LHCN-M2 (cell line): ENCODE measurements around the gene LONRF2. TPM values are rescaled to one million over a fixed set of nuclear protein-coding genes. Genes with fewer than 3 reads are reported as not detected.
"Not testable (repeated sequence)": the region's sequence is repeated elsewhere in the genome, so short reads cannot be mapped to it uniquely, and the experiment has no call there.

Experiments used
- DNase-seq: peaks from one replicate; pipeline ENCODE4 v3.0.0-alpha.2; 2012; ENCODE audit warnings: low read depth
- polyA plus RNA-seq: library from polyadenylated mRNA; unstranded; fragments of >200 nt; gene quantifications from one replicate; pipeline ENCODE4 v1.2.1, GENCODE V29; 2012; ENCODE audit warnings: missing spikeins
- total RNA-seq: library from RNA; depleted of rRNA; stranded (reverse); fragments of >200 nt; gene quantifications from 2 replicates; pipeline ENCODE4 v1.2.3, GENCODE V29; 2014; rRNA removed

LONRF2 gene
- not detected in 2 replicates for total RNA-seq
- not detected for polyA plus RNA-seq

DNA sequence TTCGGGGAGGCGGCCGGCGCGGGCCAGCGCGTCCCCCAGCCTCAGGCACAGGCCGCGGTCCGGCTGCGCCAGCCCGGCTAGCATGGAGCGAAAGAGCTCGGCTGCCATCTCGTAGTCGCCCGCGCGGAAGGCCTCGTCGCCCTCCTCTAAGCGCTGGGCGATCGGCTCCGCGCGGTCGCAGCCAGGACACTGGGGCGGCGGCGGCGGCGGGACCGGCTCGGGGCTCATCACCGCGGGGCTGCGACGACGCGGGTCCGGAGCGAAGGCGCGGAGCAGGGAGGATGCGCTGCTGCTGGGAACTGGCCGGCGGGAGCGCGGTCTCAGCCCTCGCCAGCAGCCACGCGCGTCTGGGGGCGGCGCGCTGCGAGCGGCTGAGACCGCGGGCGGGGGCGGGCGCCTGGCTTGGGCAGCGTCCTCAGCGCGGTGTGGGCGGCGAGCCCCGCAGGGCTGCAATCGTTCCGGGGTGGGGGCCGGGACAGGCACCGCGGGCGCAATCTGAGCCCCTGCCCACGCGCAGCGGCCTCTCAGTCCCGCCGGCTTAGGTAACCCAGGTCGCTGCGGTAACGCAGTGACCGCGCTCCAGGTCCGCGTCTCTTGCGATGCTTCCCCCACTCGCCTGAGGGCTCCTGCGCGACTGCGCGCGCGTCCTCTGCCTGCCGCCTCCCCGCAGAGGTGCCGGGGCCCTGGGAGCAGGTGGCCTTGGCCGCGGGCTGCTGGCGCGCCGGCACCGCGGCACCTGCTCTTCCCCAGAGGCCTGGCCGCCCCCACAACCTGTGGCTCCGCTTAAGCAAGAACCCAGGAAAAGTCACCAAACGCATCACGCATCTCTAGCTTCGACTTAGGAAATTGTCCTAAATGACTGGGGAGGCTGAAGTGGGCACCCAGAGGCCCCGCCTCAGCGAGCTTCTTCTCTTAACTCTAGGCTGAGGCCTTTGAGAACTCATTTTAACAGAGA lies at the start of gene LONRF2:
Gene LONRF2 (minus strand): TSS at position 636 of the 955 bp plus-strand sequence. CDS start 408 bp downstream, at position 228.
- no peak for DNase-seq

DNA sequence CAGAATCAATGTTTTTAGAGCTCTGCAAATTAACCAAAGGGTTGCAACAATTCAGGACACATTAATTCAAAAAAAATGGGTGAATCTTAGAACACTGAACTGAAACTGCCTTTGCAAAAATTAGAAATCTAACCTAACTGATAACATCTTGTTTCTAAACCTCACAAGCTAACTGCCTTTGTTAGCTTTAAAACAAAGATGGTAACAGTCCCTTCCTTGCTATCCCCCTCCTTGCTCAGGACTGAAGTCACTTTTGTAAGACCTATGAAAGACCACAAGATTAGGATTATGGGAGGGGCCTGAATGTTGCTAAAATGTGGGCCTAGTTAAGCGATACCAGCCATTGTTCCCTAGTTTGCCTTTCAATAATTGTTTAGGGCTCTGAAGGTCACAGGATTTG lies 44.9 kb upstream of the LONRF2 start:
- no peak for DNase-seq

DNA sequence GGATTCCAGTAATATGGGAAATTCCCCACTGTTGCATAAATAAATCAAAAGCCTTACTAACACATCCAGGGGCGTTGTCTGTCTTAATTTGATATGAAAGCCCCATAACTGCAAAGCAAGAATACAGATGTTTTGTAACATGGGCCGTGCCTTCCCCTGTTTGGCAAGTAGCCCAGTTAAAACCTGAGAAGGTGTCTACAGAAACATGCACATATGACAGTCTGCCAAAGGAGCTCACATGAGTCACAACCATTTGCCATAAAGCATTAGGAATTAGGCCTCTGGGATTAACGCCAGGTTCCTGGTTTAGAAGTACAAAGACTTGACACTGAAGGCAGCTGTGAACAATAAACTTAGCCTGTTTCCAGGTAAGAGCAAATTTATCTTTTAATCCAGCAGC lies 43.1 kb upstream of the LONRF2 start:
- DNase-seq = peak; percentile 22

DNA sequence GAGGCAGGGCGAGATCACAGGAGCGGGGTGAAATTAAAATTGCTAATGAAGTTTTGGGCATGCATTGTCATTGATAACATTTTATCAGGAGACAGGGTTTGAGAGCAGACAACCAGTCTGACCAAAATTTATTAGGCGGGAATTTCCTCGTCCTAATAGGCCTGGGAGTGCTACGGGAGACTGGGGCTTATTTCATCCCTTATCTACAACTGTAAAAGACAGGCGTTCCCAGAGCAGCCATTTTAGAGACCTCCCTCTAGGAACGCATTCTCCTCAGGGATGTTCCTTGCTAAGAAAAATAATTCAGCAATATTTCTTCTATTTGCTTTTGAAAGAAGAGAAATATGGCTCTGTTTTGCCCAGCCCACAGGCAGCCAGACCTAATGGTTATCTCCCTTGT lies 40.0 kb upstream of the LONRF2 start:
- DNase-seq = not testable (repeated sequence)

DNA sequence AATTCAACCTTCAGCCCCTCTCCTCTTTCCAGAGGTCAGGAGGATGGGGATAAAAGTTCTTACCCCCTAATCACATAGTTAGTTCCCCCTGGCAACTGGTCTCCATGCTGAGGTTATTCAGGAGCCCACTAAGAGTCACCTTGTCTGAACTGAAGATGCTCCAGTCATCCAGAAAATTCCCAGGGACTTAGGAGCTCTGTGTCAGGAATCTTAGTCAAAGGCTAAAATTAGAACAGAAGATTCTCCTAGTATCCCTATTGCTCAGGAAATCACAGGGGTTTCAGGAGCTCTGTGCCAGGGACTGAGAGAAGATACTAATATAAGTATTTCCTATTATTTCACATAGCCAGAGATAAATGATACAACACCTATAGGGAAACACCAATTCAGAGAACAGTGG lies 37.3 kb upstream of the LONRF2 start:
- no peak for DNase-seq

DNA sequence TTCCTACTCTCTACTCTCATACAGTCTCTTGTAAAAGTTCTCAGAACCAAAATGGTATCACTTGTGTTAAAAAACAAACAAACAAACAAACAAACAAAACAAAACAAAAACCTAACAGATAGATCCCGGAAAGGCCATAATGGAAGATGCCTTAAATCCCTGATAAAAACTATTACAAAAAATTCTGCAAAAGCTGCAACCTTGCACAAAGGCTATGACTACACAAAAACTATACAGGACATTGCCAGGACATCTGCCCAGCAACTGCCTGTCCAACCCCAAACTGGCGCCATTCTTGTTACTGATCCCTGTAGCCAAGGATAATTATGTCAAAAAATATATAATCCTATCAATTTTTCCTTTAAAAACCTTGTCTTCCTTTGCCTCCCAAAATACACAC lies 36.3 kb upstream of the LONRF2 start:
- DNase-seq = no peak

DNA sequence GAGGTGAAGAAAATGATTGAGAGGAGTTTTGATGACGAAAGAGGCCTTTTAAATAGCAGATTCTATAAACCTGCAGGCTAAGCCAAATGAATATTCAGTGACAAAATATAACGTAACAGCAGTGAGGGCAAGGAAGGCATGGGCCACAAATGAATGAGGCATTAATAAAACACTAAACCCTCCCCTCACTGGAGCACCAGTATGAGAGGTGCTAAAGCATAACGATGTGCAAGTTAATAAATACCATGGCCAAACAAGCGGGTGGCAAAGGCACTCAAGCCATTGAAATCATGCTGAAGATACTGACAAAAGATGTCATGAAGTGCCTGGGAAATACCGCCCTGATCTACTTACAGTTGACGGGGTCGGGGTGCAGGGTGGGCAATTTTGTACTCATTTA lies 30.2 kb upstream of the LONRF2 start:
- no peak for DNase-seq

DNA sequence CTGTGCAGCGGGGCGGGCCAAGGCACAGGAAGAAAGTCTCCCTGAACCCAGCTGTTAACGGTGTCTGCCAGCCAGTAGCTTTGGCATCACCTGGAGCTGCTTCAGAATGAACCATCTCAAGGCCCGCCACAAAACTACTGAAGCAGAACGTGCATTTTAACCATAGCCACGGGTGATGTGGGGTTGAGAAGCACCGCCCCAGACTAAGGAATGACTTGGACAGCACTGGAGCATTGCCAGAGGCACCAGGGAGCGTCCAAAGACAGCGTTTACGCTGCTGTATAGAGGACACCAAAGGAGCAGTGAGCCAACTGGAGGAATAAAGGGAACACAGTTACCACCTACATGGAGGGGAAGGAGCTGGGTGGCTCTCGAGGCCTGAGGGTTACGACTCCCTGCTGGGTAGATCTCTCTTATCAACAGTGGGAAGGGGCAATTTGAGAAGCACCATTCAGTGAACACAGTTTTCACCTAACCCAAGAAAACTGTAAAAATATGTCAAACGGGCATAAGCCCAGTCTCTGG lies 28.4 kb upstream of the LONRF2 start:
- DNase-seq = no peak

DNA sequence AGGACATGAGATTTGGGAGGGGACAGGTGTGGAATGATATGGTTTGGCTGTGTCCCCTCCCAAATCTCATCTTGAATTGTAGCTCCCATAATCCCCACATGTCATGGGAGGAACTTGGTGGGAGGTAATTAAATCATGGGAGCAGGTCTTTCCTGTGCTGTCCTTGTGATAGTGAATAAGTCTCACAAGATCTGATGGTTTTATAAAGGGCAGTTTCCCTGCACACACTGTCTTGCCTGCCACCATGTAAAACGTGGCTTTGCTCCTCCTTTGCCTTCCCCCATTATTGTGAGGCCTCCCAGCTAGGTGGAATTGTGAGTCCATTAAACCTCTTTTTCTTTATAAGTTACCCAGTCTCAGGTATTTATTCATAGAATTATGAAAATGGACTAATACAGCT lies 22.8 kb upstream of the LONRF2 start:
- DNase-seq = not testable (repeated sequence)

DNA sequence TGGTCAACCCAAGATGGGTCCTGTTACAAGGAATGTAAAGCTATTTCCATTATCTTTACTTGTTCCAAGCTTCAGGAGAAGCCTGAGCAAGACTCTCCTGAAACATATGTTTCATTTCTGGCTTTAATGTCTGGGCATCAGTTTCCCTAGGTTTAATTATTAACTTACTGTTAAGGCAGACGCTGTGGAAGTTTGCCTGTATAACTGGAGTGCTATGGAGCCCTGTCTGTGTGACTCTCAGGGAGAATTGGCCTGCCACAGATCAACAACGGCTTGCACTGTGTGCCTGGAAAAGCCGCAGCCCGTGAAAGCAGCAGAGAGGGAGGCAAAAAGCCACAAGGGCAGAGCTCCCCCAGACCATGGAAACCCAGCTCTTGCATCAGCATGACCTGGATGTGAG lies 22.1 kb upstream of the LONRF2 start:
- no peak for DNase-seq

DNA sequence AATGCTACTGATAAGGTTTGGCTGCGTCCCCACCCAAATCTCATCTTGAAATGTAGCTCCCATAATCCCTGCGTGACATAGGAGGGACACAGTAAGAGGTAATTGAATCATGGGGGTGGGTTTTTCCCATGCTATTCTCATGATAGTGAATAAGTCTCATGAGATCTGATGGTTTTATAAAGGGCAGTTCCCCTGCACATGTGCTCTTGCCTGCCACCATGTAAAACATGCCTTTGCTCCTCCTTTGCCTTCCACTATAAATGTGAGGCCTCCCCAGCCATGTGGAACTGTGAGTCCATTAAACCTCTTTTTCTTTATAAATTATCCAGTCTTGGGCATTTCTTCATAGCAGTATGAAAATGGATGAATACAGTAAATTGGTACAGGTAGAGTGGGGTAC lies 20.2 kb upstream of the LONRF2 start:
- not testable (repeated sequence) for DNase-seq

DNA sequence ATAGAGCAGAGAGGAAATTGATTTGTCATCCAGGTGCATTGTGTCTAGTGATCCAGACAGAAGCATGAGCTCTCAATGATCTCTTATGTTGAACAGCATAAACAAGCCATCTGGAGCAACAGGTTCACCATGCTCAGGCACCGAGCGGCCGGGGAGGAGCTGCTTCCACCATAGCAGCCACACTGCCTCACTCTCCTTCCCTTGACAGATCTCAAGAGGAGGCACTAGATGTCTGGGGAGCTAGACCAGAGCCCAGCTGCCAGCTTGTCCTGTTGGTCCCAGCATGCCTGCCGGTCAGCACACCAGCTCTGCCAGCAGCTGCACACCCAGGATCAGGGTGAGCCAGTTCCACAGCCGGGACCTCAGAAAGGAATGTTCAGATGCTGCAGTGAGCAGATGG lies 17.5 kb upstream of the LONRF2 start:
- no peak for DNase-seq

DNA sequence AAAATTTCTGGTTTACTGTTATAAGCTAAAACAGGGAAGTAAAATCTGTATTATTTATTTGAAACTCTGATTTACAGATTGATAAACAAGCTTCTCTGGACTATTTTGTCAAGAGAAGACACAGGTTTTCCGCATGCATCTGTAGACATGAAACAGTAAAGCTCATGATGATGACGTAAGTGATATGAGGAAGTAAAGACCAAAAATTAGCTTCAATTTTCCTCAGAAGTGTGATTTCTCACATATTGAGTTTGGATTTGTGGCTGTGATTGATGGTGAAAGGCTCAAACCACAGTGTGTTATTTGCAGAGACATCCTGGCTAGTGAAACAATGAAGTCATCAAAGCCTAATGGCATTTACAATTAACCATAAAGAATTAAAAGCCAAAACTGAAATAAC lies 12.6 kb upstream of the LONRF2 start:
- DNase-seq = no peak

DNA sequence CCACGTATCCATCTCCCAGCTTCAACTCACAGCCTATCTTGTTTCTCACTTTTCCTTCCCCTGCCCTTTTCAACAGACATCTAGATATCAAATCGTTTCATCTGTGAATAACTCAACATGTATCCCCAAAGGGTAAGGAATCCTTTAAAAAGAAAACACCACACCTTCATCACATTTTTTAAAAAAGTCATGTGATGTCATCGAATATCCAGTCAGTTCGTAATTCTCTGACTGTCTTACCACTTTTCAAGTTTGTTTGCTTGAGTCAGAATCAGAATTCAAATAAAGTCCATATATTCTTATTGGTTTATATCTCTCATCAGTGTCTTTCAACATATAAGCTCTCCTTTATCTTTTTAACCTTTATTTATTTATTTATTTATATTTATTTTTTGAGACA lies 5.4 kb upstream of the LONRF2 start:
- DNase-seq = no peak

DNA sequence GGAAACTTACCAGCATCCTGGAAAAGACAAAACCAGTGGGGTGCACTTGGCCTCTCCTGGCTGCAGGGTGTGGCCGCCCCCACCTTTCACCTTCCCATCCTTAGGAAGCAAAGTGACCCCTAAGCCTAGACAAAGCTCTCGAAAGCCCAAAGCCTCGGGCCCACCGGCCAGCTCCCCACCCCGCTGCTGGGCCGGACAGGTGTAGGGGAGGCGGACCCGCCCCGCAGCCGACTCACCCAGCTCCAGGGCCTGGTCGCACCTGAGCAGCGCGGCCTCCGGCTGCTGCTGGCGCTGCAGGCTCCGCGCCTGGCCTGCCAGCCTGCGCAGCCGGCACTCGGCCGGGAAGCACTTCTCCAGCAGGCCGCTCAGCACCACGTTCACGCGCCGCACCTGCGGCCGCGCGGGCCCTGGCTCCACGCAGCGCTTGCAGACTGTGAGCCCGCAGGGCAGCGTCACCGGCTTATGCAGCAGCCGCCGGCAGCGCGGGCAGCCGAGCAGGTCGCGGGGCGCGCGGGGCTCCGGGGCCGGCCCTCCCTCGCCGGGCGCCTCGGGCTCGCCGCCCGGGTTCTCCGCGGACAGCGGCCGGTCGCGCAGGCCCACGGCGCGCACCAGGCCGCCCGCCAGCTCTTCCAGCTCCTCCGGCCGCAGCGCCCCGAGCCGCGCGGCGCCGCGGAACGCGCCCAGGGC lies 979 bp downstream of the LONRF2 start:
- DNase-seq = no peak

DNA sequence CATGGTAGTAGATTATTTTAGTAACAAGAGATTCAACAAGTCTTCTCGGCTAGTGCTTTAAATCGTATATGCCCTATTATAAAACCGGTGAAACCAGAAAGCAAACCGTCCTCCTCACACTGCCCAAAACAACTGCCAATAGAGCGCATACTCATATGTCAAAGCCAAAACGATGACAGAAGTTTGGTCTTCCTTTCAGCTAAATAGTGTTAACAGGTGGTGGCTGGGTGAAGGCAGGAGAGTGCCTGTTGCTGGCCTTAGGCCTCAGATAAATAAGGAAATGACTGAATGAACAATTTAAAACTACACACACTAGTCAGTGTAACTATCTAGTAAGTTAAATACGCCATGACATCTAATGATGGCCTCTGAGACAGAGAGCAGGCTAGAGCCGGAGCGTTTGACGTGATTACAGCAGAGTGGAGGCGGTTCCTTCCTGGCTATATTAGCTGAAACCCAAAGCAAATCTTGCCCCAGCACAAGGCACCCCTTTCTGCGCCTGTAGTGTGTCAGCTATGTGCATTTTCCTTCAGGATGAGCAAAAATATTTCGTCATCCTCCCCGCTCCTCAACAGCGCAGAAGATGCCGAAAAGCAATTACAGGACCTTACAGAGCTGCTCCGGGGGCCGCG lies 1.6 kb downstream of the LONRF2 start:
- DNase-seq = no peak

DNA sequence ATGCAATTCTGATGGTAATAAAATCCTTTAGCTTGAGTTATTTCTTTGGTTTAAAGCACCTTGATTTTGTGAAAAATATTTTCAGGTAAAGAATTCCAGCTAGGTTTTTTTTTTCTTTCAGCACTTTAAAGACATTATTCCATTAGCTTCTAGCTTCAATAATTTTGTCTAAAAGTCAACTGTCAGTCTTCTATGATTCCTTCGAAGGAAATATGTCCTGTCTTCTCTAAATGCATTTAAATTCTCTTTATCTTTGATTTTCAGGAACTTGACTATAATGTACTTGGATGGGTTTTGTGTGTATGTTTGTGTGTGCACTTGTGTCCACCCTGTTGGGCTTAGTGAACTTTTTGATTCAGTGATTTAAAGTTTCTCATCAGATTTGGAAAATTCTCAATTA lies 4.7 kb downstream of the LONRF2 start:
- no peak for DNase-seq

DNA sequence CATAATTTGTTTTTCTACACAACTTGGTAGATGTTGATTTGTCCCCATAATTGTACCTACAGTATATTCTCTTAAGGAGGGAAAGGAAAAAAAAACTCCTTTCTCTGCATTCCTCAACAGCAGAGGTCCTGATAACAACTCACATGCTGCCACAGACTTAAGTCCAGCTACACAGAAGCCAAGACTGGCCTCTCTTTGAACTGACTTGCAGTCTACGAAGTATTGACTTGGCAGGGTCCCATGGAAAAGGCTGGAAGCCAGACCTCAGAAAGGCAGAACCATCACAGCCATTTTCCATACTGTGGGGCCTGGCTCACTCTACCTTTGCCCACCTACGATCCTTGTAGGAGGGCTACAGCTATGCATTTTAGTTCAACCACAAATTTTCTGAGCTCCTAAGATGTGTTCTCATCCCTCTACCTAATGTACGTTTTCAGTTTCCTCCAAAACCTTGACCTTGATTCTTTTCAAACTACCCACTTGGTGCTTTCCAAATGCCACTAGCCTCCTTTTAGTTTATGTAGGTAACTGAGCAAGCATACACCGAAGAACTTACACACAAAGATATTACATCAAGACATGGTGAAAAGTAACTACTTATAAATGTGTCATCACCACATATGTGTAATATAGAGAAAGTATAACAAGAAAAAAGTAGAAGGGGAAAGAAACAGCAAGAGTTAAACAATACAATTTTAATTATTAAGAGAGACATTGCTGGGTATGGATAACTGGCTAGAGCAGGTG lies 12.2 kb downstream of the LONRF2 start:
- DNase-seq = no peak

DNA sequence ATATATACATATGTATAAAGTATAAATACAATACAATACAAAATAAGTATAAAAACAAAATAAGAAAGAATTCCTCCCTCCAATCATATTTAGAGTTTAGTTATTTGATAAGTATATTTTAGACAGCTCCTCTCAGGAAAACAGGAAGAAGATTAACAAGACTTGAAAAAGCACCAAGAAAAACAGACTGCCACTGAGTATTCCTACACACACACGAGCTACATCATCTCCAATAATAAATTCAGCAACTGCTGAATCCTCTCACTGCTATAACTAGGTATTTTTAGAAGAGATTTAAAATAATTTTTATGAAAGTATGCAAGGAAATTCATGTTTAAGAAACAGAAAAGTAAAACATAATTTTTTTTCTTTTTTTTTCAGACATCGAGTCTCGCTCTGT lies 13.0 kb downstream of the LONRF2 start:
- DNase-seq = no peak

DNA sequence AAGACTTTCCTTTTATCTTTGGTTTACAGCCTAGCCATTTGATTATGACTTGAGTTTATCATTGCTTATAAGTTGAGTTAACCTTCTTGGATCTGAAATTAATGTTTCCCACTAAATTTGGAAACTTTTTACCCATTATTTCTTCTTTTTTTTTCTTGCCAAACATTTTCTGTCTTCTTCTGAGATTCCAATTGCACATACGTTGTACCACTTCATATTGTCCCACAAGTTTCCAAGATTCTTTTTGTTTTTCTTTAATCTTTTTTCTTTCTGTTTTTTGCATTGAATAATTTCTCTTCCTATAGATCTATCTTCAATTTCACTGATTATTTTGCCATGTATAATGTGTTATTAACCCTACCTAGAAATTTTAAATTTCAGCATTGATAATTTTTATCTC lies 18.6 kb downstream of the LONRF2 start:
- DNase-seq = no peak

DNA sequence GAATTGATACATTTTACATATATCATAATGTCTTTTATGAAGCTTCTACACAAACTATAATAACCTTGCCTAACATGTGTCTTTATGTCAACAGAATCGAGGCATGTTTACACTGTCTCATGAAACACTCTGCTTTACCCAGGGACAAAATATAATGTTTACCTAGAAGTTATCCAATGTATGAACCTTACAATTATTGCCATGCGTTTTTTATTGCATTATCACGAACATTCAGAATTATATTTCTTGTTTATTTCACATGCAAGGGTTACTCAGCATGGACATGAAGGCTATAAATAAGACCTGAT lies 19.8 kb downstream of the LONRF2 start:
- DNase-seq = no peak
